HepG2 (cell line): Measurements from ENCODE around the gene MTCL1. TPM values are rescaled to one million over a fixed set of nuclear protein-coding genes. Genes with fewer than 3 reads are reported as not detected.

ENCODE experiments used
- FOXP1 ChIP-seq, 2 experiments: fragments of 450-650 bp in 1 of 2; IDR thresholded peaks; 2 replicates each; pipeline ENCODE4 v1.6.1; 2017 to 2018; ENCODE audit warnings: antibody characterized with exemption in 1 of 2
- JUN ChIP-seq: sonication (generic); formaldehyde crosslinking; IDR thresholded peaks from 2 replicates; pipeline ENCODE4 v1.4.0; 2020; ENCODE audit warnings: mild to moderate bottlenecking, missing genetic modification reagents
- MIXL1 ChIP-seq: IDR thresholded peaks from 2 replicates; pipeline ENCODE4 v1.6.1; 2016
- NFYC ChIP-seq: IDR thresholded peaks from 2 replicates; pipeline ENCODE4 v1.6.1; 2016; ENCODE audit warnings: missing genetic modification reagents, missing compliant biosample characterization
- polyA plus RNA-seq, 8 experiments: library from polyadenylated mRNA; depleted of rRNA in 3 of 8; stranded (reverse) in 7 of 8; unstranded in 1 of 8; fragments of >200 nt; fragmentation: Illumina TruSeq in 4 of 8; extraction: Trizol in 4 of 8; gene quantifications; 2 replicates each; pipeline versions ENCODE4 v1.2.1 to v1.2.3, GENCODE V29; 2011 to 2016; ENCODE audit warnings: low read depth in 4 of 8, missing spikeins in 1 of 8, mixed read lengths in 1 of 8; ENCODE audit not compliant: insufficient read depth in 1 of 8
- total RNA-seq, 5 experiments: library from RNA; depleted of rRNA; stranded (reverse); fragments of >200 nt; fragmentation: Illumina TruSeq; extraction: Trizol; gene quantifications; 2 replicates each; pipeline ENCODE4 v1.2.3, GENCODE V29; 2016; ENCODE audit warnings: low read depth in 1 of 5
- TF ChIP-seq, protein P1 (sequence below): IDR thresholded peaks from 2 replicates; pipeline ENCODE4 v1.6.1; 2012; ENCODE audit warnings: low read length, improper control_type of control experiment
- TF ChIP-seq, protein P2 (sequence below): sonication (generic); formaldehyde crosslinking; IDR thresholded peaks from 2 replicates; pipeline ENCODE4 v1.5.0; 2020; ENCODE audit warnings: missing genetic modification reagents
- TF ChIP-seq, protein P3 (sequence below): sonication (generic); formaldehyde crosslinking; IDR thresholded peaks from 2 replicates; pipeline ENCODE4; 2020; ENCODE audit warnings: missing genetic modification reagents, mild to moderate bottlenecking, borderline replicate concordance

MTCL1 gene
- total and polyA plus RNA-seq, 2 of the 13 experiments (the other 11 are each of a cell fraction or from before 2014, with no cell fraction given): 3.1 to 3.2 TPM

DNA sequence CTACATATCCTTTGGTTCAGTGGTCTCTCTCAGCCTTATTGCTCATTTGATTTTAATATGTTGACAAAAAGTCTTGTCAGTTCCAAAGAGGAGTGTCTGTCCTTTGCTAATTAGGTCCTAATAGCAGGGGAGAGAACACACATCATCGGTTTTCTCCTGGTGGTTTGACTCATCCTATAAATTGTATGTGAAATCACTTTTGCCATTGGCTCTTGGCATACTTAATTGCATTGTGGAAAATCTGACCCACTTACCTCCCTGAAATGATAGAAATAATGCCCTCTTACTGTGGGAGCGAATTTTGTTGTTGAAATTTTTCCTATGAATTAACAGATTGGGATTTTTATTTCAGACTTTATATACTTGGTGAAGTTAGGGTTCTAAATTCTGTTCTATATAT is 58.3 kb downstream of the MTCL1 start (continued):
- TF ChIP-seq, protein P1, sequence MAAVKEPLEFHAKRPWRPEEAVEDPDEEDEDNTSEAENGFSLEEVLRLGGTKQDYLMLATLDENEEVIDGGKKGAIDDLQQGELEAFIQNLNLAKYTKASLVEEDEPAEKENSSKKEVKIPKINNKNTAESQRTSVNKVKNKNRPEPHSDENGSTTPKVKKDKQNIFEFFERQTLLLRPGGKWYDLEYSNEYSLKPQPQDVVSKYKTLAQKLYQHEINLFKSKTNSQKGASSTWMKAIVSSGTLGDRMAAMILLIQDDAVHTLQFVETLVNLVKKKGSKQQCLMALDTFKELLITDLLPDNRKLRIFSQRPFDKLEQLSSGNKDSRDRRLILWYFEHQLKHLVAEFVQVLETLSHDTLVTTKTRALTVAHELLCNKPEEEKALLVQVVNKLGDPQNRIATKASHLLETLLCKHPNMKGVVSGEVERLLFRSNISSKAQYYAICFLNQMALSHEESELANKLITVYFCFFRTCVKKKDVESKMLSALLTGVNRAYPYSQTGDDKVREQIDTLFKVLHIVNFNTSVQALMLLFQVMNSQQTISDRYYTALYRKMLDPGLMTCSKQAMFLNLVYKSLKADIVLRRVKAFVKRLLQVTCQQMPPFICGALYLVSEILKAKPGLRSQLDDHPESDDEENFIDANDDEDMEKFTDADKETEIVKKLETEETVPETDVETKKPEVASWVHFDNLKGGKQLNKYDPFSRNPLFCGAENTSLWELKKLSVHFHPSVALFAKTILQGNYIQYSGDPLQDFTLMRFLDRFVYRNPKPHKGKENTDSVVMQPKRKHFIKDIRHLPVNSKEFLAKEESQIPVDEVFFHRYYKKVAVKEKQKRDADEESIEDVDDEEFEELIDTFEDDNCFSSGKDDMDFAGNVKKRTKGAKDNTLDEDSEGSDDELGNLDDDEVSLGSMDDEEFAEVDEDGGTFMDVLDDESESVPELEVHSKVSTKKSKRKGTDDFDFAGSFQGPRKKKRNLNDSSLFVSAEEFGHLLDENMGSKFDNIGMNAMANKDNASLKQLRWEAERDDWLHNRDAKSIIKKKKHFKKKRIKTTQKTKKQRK: no peak
- TF ChIP-seq, protein P2, sequence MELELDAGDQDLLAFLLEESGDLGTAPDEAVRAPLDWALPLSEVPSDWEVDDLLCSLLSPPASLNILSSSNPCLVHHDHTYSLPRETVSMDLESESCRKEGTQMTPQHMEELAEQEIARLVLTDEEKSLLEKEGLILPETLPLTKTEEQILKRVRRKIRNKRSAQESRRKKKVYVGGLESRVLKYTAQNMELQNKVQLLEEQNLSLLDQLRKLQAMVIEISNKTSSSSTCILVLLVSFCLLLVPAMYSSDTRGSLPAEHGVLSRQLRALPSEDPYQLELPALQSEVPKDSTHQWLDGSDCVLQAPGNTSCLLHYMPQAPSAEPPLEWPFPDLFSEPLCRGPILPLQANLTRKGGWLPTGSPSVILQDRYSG (CRISPR knock-in tag): no peak
- TF ChIP-seq FOXP1 (IDR thresholded peaks at IDR 0.05) (no peak), FOXP1 (CRISPR knock-in tag; IDR thresholded peaks at IDR 0.05) (no peak), JUN (CRISPR knock-in tag) (no peak), NFYC (CRISPR knock-in tag) (no peak), MIXL1 (no peak)
- TF ChIP-seq, protein P3, sequence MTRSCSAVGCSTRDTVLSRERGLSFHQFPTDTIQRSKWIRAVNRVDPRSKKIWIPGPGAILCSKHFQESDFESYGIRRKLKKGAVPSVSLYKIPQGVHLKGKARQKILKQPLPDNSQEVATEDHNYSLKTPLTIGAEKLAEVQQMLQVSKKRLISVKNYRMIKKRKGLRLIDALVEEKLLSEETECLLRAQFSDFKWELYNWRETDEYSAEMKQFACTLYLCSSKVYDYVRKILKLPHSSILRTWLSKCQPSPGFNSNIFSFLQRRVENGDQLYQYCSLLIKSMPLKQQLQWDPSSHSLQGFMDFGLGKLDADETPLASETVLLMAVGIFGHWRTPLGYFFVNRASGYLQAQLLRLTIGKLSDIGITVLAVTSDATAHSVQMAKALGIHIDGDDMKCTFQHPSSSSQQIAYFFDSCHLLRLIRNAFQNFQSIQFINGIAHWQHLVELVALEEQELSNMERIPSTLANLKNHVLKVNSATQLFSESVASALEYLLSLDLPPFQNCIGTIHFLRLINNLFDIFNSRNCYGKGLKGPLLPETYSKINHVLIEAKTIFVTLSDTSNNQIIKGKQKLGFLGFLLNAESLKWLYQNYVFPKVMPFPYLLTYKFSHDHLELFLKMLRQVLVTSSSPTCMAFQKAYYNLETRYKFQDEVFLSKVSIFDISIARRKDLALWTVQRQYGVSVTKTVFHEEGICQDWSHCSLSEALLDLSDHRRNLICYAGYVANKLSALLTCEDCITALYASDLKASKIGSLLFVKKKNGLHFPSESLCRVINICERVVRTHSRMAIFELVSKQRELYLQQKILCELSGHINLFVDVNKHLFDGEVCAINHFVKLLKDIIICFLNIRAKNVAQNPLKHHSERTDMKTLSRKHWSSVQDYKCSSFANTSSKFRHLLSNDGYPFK (CRISPR knock-in tag): no peak
